Measurements from ENCODE around the gene ADIPOR2.

Gene ADIPOR2

GRCh38 chr12:1799051-1799881, 108.4 kb downstream of the ADIPOR2 start:
- no peak for DNase-seq (ENCODE audit: low read depth in 2 of 2)

GRCh38 chr12:1799882-1800400, 109.1 kb downstream of the ADIPOR2 start:
- DNase-seq (ENCODE audit: low read depth in 2 of 2): no peak

- no peak for DNase-seq (ENCODE audit: low read depth in 2 of 2)
These were observed 109.8 kb downstream of the ADIPOR2 start for GRCh38 chr12:1800401-1801302.

- DNase-seq (ENCODE audit: low read depth in 2 of 2): no peak
These were observed 110.6 kb downstream of the ADIPOR2 start for GRCh38 chr12:1801303-1801975.

GRCh38 chr12:1803736-1804135, 112.9 kb downstream of the ADIPOR2 start:
- no peak for DNase-seq (ENCODE audit: low read depth in 2 of 2)

GRCh38 chr12:1804545-1805332, 113.9 kb downstream of the ADIPOR2 start:
- peak; percentile 69 to 77 for DNase-seq (ENCODE audit: low read depth in 2 of 2)

GRCh38 chr12:1805441-1806081, 114.7 kb downstream of the ADIPOR2 start:
- no peak for DNase-seq (ENCODE audit: low read depth in 2 of 2)

- DNase-seq (ENCODE audit: low read depth in 2 of 2): no peak
These were observed 115.6 kb downstream of the ADIPOR2 start for GRCh38 chr12:1806301-1807086.

- DNase-seq (ENCODE audit: low read depth in 2 of 2): no peak
These were observed 116.4 kb downstream of the ADIPOR2 start for GRCh38 chr12:1807087-1807860.

GRCh38 chr12:1808036-1808797, 117.3 kb downstream of the ADIPOR2 start:
- DNase-seq (ENCODE audit: low read depth in 2 of 2): no peak

- no peak for DNase-seq (ENCODE audit: low read depth in 2 of 2)
These were observed 118.1 kb downstream of the ADIPOR2 start for GRCh38 chr12:1808798-1809480.

- no peak for DNase-seq (ENCODE audit: low read depth in 2 of 2)
These were observed 118.8 kb downstream of the ADIPOR2 start for GRCh38 chr12:1809591-1810190.

GRCh38 chr12:1810201-1810930, 119.5 kb downstream of the ADIPOR2 start:
- DNase-seq (ENCODE audit: low read depth in 2 of 2): no peak

- DNase-seq (ENCODE audit: low read depth in 2 of 2): no peak
These were observed 120.0 kb downstream of the ADIPOR2 start for GRCh38 chr12:1810931-1811280.

- DNase-seq (ENCODE audit: low read depth in 2 of 2): peak in 1 of 2 donors; percentile 38
These were observed 120.5 kb downstream of the ADIPOR2 start for GRCh38 chr12:1811281-1811947.

GRCh38 chr12:1811948-1812291, 121.0 kb downstream of the ADIPOR2 start:
- no peak for DNase-seq (ENCODE audit: low read depth in 2 of 2)
